ENCODE data around the gene VPS26A.

Gene VPS26A

GRCh38 chr10:69186524-69186923, 62.5 kb downstream of the VPS26A start:
- TF ChIP-seq CTCF (IDR thresholded peaks at IDR 0.05; ENCODE audit: low read depth, low read length) = no peak
- no peak overlapping the region for H3K4me3 ChIP-seq (ENCODE audit: low read depth, low read length)

GRCh38 chr10:69201045-69201444, 77.1 kb downstream of the VPS26A start:
- no peak overlapping the region for H3K4me3 ChIP-seq (ENCODE audit: low read depth, low read length)
- no peak for TF ChIP-seq CTCF (IDR thresholded peaks at IDR 0.05; ENCODE audit: low read depth, low read length)

- no peak overlapping the region for H3K4me3 ChIP-seq (ENCODE audit: low read depth, low read length)
These were observed 78.4 kb downstream of the VPS26A start for GRCh38 chr10:69202332-69202731.

GRCh38 chr10:69208761-69209160, 84.8 kb downstream of the VPS26A start:
- no peak for TF ChIP-seq CTCF (IDR thresholded peaks at IDR 0.05; ENCODE audit: low read depth, low read length)
- H3K4me3 ChIP-seq (ENCODE audit: low read depth, low read length) = no peak overlapping the region

More at GRCh38 chr10:69202332-69202731, 78.4 kb downstream of the VPS26A start:
- TF ChIP-seq CTCF (IDR thresholded peaks at IDR 0.05; ENCODE audit: low read depth, low read length) = no peak

- no peak for TF ChIP-seq CTCF (IDR thresholded peaks at IDR 0.05; ENCODE audit: low read depth, low read length)
- H3K4me3 ChIP-seq (ENCODE audit: low read depth, low read length) = no peak overlapping the region
These were observed 86.0 kb downstream of the VPS26A start for GRCh38 chr10:69209787-69210484.

GRCh38 chr10:69211104-69211503, 87.1 kb downstream of the VPS26A start:
- H3K4me3 ChIP-seq (ENCODE audit: low read depth, low read length) = no peak overlapping the region

More at GRCh38 chr10:69211104-69211503, 87.1 kb downstream of the VPS26A start:
- no peak for TF ChIP-seq CTCF (IDR thresholded peaks at IDR 0.05; ENCODE audit: low read depth, low read length)
